Gastroesophageal sphincter (tissue), 3 donors: ENCODE data around the gene PTGES2.

ENCODE experiments used
- CTCF ChIP-seq, 4 experiments: fragments of 200-600 bp in 2 of 4; fragments of 450-650 bp in 2 of 4; sonication (generic) in 1 of 4; IDR thresholded peaks; one replicate each; pipeline ENCODE4 v1.5.1; 2017 to 2019; ENCODE audit warnings: antibody characterized with exemption in 4 of 4, mild to moderate bottlenecking in 2 of 4, moderate library complexity in 2 of 4
- EP300 ChIP-seq: sonication (generic); formaldehyde crosslinking; IDR thresholded peaks from one replicate; pipeline ENCODE4 v1.6.1; 2017; ENCODE audit warnings: antibody characterized with exemption, mild to moderate bottlenecking
- POLR2A ChIP-seq, 2 donors: fragments of 450-650 bp; IDR thresholded peaks; one replicate each; pipeline ENCODE4 v1.6.1; 2017; ENCODE audit warnings: antibody characterized with exemption in 2 of 2, mild to moderate bottlenecking in 2 of 2, moderate library complexity in 1 of 2

GRCh38 chr9:128121924-128122808 is 5.4 kb downstream of the PTGES2 start:
- TF ChIP-seq EP300 (no peak), CTCF (IDR thresholded peaks at IDR 0.05) (no peak), POLR2A (IDR thresholded peaks at IDR 0.05) (no peak)
